ENCODE results near the gene SLC35F6.
A peak's percentile ranks its signal among the peaks of the same experiment; 100 is the strongest.
"Not testable (repeated sequence)": the region's sequence is repeated elsewhere in the genome, so short reads cannot be mapped to it uniquely, and the experiment has no call there.

SLC35F6 gene

GRCh38 chr2:26754972-26755670 is 9.0 kb upstream of the SLC35F6 start:
- DNase-seq (ENCODE audit: low spot score in 2 of 2): no peak
- Histone ChIP-seq H3K27me3 (ENCODE audit: low read depth) (no peaks in the 10 kb centered on the region), H3K9me3 (no peaks in the 10 kb centered on the region; the same call in 1 of the 2 replicates), H3K4me3 (no peak overlapping the region), H3K36me3 (replicated peaks) (no peaks in the 10 kb centered on the region), H3K4me1 (peaks cover 17% of the 10 kb centered on the region)
- in situ Hi-C loops (cut with MboI; ENCODE audit: low sequenced_read_pairs): no loop called here

DNA sequence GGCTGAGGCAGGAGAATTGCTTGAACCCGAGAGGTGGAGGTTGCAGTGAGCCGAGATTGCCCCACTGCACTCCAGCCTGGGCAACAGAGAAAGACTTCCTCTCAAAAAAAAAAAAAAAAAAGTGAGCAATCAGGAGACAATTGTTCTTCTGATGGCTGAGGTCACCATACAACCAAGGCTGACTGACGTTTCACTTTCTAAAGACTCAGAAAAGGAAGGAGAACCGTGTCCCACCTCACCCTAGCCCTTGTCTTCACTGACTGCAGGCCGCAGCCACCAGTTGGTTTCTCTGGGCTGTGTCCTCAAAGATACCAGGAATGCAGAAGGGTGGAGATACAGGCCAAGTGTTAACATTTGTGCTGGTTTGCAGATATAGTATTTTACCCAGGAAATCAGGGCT is 7.7 kb upstream of the SLC35F6 start:
- Histone ChIP-seq H3K4me3 (no peak overlapping the region), H3K36me3 (replicated peaks) (no peaks in the 10 kb centered on the region), H3K4me1 (peaks cover 13% of the 10 kb centered on the region), H3K27me3 (ENCODE audit: low read depth) (no peaks in the 10 kb centered on the region), H3K9me3 (no peaks in the 10 kb centered on the region; the same call in 1 of the 2 replicates)
- no peak for DNase-seq (ENCODE audit: low spot score in 2 of 2)
- in situ Hi-C loops (cut with MboI; ENCODE audit: low sequenced_read_pairs): no loop called here

- in situ Hi-C loops (cut with MboI; ENCODE audit: low sequenced_read_pairs): no loop called here
- peaks cover 25% of the 10 kb centered on the region for H3K4me1 ChIP-seq
- no peaks in the 10 kb centered on the region for H3K27me3 ChIP-seq (ENCODE audit: low read depth)
- H3K9me3 ChIP-seq: no peaks in the 10 kb centered on the region
- no peak overlapping the region for H3K4me3 ChIP-seq
- DNase-seq (ENCODE audit: low spot score in 2 of 2): peak in 1 of 2 experiments; percentile 57
- no peaks in the 10 kb centered on the region for H3K36me3 ChIP-seq (replicated peaks)
These were observed 6.0 kb upstream of the SLC35F6 start for GRCh38 chr2:26757873-26758789.

DNA sequence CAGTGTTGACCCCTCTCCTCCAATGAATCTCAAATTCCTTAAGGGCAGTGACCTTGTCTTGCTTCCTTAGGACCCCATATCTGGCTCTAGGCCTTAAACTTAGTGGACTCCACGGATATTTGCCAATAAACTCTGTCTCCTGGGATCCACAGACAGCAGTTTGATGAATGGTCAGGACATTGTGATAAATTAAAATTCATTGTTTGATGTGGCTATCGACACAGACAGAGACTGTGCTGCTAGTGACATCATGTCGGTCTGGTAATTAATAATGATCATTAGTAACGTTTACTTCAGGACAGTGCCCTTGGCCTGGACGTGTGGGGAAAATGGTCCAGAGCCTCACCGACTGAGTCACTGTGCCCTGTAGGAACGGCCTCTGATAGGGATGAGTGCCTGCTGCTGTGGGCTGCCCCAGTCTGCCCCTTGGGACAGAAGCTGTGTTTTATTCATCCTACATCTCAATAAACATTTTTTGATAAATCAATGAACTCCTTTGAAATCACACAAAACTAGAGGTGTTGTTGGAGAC is 5.2 kb upstream of the SLC35F6 start:
- H3K36me3 ChIP-seq (replicated peaks): no peaks in the 10 kb centered on the region
- no peak for DNase-seq (ENCODE audit: low spot score in 2 of 2)
- H3K9me3 ChIP-seq: no peaks in the 10 kb centered on the region
- in situ Hi-C loops (cut with MboI; ENCODE audit: low sequenced_read_pairs): no loop called here
- H3K4me3 ChIP-seq: no peak overlapping the region
- H3K4me1 ChIP-seq: peaks cover 26% of the 10 kb centered on the region
- H3K27me3 ChIP-seq (ENCODE audit: low read depth): no peaks in the 10 kb centered on the region

GRCh38 chr2:26759845-26760244 is 4.2 kb upstream of the SLC35F6 start:
- Histone ChIP-seq H3K9me3 (no peaks in the 10 kb centered on the region), H3K27me3 (ENCODE audit: low read depth) (no peaks in the 10 kb centered on the region), H3K4me3 (no peak overlapping the region), H3K4me1 (peaks cover 26% of the 10 kb centered on the region), H3K36me3 (replicated peaks) (no peaks in the 10 kb centered on the region)
- no peak for DNase-seq (ENCODE audit: low spot score in 2 of 2)
- in situ Hi-C loops (cut with MboI; ENCODE audit: low sequenced_read_pairs): no loop called here

GRCh38 chr2:26760991-26761390 is 3.1 kb upstream of the SLC35F6 start:
- not testable (repeated sequence) for H3K9me3 ChIP-seq; H3K27me3 ChIP-seq (ENCODE audit: low read depth)

DNA sequence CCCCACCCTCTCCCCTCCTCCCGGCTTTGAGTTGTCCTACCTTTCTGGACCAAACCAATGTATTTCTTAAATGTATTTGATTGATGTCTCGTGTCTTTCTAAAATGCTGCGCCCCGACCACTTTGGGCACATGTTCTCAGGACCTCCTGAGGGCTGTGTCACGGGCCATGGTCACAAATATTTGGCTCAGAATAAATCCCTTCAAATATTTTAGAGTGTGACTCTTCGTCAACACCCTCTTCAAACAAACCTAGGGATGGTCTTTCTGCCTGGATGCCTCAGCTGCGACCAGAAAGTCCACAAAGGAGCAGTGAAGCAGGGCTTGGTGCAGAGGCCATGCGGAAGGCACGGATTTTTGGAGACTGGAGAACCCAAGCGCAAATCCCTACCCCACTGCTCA is 1.1 kb upstream of the SLC35F6 start:
- Histone ChIP-seq H3K4me1 (peaks cover 31% of the 10 kb centered on the region), H3K9me3 (no peaks in the 10 kb centered on the region)
- in situ Hi-C loops (cut with MboI; ENCODE audit: low sequenced_read_pairs): no loop called here

More at GRCh38 chr2:26760991-26761390, 3.1 kb upstream of the SLC35F6 start:
- H3K36me3 ChIP-seq (replicated peaks); H3K4me3 ChIP-seq; DNase-seq (ENCODE audit: low spot score in 2 of 2); in situ Hi-C loops (cut with MboI; ENCODE audit: low sequenced_read_pairs): not testable (repeated sequence)
- peaks cover 33% of the 10 kb centered on the region for H3K4me1 ChIP-seq

GRCh38 chr2:26764906-26765305 is 822 bp downstream of the SLC35F6 start:
- Histone ChIP-seq H3K9me3 (no peaks in the 10 kb centered on the region), H3K36me3 (replicated peaks) (peaks cover 4% of the 10 kb centered on the region; the same call in 1 of the 2 replicates), H3K4me3 (peak overlapping the region; percentile 83), H3K4me1 (peaks cover 25% of the 10 kb centered on the region), H3K27me3 (ENCODE audit: low read depth) (no peaks in the 10 kb centered on the region)
- in situ Hi-C loops (cut with MboI; ENCODE audit: low sequenced_read_pairs): no loop called here
- no peak for DNase-seq (ENCODE audit: low spot score in 2 of 2)

More for the DNA sequence above, 1.1 kb upstream of the SLC35F6 start:
- Histone ChIP-seq H3K36me3 (replicated peaks) (peaks cover 4% of the 10 kb centered on the region; the same call in 1 of the 2 replicates), H3K27me3 (ENCODE audit: low read depth) (no peaks in the 10 kb centered on the region), H3K4me3 (no peak overlapping the region)
- DNase-seq (ENCODE audit: low spot score in 2 of 2): no peak

DNA sequence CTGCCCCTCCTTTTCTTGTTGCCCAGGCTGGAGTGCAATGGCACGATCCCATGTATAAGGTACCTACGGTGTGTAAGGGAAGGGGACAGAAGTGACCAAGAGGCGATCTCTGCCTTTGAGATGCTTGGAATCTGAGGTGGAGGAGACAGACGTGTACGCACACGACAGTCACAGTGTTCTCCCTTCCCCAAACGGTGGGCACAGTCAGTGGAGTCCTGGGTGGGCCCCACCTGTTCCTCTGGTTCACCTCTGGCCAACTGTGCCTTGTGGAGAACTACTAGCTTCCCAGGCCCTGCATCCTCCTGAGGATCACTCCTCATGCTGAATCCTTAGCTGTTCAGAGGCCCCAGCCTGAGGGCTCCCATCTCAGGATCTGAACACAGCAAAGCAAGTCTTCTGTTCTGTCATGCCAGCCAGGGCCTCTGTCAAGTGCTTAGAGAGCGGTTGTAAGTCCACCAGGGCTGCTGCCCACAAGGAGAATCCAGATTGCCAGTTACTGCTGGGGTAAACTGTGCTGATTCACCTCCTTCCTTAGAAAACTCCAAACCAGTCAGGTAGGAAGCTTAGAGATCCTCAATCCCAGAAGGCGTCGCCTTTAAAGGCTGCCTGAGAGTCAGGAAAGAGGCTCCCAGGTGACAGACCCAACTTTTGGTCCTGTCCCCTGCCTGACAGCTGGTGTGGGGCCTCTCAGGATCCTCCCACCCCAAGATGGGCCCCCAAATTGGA is 1.6 kb downstream of the SLC35F6 start:
- H3K36me3 ChIP-seq (replicated peaks): peaks cover 4% of the 10 kb centered on the region; the same call in 1 of the 2 replicates
- in situ Hi-C loops (cut with MboI; ENCODE audit: low sequenced_read_pairs): no loop called here
- H3K4me1 ChIP-seq: peaks cover 25% of the 10 kb centered on the region
- peak overlapping the region; percentile 83 for H3K4me3 ChIP-seq
- no peak for DNase-seq (ENCODE audit: low spot score in 2 of 2)
- H3K9me3 ChIP-seq: no peaks in the 10 kb centered on the region
- H3K27me3 ChIP-seq (ENCODE audit: low read depth): no peaks in the 10 kb centered on the region

GRCh38 chr2:26767129-26767528 is 3.0 kb downstream of the SLC35F6 start:
- no peak for DNase-seq (ENCODE audit: low spot score in 2 of 2)
- Histone ChIP-seq H3K4me1 (peaks cover 21% of the 10 kb centered on the region), H3K27me3 (ENCODE audit: low read depth) (no peaks in the 10 kb centered on the region), H3K4me3 (no peak overlapping the region), H3K36me3 (replicated peaks) (peaks cover 4% of the 10 kb centered on the region; the same call in 1 of the 2 replicates), H3K9me3 (no peaks in the 10 kb centered on the region)
- in situ Hi-C loops (cut with MboI; ENCODE audit: low sequenced_read_pairs): no loop called here

DNA sequence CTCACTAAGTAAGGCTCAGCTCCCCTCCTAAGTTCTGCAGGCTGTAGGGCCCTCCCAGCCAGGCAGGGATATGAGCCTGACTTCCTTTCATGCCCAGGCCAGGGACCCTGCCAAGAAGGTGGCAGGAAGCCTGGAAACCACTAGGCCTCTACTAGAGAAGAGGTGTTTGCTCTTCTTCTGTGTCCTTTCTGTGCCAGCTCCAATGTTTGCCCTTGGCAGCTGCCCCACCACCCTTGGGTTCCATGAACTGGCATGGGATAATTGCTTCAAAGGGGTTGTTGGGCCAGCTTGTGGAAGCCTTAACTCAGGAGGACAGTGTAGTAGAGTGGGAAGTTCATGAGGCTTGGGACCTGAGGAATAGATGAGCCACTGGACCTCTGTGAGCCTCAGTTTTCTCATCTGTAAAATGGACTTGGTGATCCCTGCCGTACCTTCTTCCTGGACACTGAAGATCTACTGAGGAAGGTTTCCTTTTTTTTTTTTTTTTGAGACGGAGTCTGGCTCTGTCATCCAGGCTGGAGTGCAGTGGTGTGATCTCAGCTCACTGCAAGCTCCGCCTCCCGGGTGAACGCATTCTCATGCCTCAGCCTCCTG is 3.9 kb downstream of the SLC35F6 start:
- H3K4me3 ChIP-seq: no peak overlapping the region
- no peak for DNase-seq (ENCODE audit: low spot score in 2 of 2)
- in situ Hi-C loops (cut with MboI; ENCODE audit: low sequenced_read_pairs): no loop called here
- peaks cover 13% of the 10 kb centered on the region for H3K4me1 ChIP-seq
- no peaks in the 10 kb centered on the region for H3K9me3 ChIP-seq
- H3K36me3 ChIP-seq (replicated peaks): peaks cover 4% of the 10 kb centered on the region; the same call in 1 of the 2 replicates
- H3K27me3 ChIP-seq (ENCODE audit: low read depth): no peaks in the 10 kb centered on the region

- Histone ChIP-seq H3K9me3 (no peaks in the 10 kb centered on the region), H3K36me3 (replicated peaks) (peaks cover 4% of the 10 kb centered on the region; the same call in 1 of the 2 replicates), H3K4me1 (peaks cover 10% of the 10 kb centered on the region), H3K4me3 (no peak overlapping the region), H3K27me3 (ENCODE audit: low read depth) (no peaks in the 10 kb centered on the region)
- no peak for DNase-seq (ENCODE audit: low spot score in 2 of 2)
- in situ Hi-C loops (cut with MboI; ENCODE audit: low sequenced_read_pairs): no loop called here
These were observed 4.6 kb downstream of the SLC35F6 start for GRCh38 chr2:26768759-26769088.

DNA sequence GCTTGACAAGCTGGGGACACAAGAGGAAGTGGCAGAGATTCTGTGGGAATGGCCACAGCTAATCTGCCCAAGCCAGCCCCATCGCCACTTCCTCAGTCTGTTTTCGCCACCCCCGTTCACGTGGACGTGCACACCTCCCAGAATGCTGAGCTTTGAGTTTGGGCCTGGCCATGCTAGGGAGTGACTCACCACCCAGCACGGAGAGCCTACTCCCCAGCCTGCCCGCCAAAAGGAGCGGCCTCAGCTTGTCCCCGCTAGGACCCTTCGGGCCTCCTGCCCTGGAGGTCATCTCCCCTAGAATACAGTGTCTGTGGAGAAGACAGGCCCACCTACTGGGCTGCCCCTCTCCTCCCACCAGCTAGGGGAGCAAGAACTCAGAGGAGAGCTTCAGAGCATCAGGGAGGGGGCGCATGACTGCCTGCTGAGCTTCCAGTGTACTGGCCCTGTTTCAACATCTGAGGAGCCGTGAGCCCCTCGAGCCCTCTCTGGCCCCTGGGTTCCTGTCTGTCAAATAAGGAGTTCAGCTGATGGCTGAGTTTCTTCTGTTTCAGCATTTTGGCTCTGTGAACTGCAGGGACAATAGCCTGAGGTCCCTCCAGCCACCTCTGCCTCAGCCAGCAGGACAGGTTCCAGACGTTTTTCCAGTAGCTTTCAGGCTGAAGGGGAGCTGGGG is 5.1 kb downstream of the SLC35F6 start:
- Histone ChIP-seq H3K4me1 (peaks cover 10% of the 10 kb centered on the region), H3K4me3 (no peak overlapping the region), H3K9me3 (no peaks in the 10 kb centered on the region), H3K36me3 (replicated peaks) (peaks cover 4% of the 10 kb centered on the region; the same call in 1 of the 2 replicates), H3K27me3 (ENCODE audit: low read depth) (no peaks in the 10 kb centered on the region)
- in situ Hi-C loops (cut with MboI; ENCODE audit: low sequenced_read_pairs): no loop called here
- DNase-seq (ENCODE audit: low spot score in 2 of 2): no peak

Measured in HAP-1 (cell line).